DND-41 (cell line): ENCODE data around the gene TENT4B.

Experiments used
- ATAC-seq: fragments of 200-7000 bp; cut with Tn5 transposase; 3 replicates; pipeline ENCODE4 v1.9.1; 2021; ENCODE audit warnings: low read depth; ENCODE audit not compliant: insufficient read depth
- DNase-seq: peaks from one replicate; pipeline ENCODE4 v3.0.0-alpha.2; 2020
- H2AFZ ChIP-seq: 2 replicates; pipeline ENCODE4 v1.6.0; 2012; ENCODE audit warnings: low read depth, low read length
- H3K27ac ChIP-seq: 2 replicates; pipeline ENCODE4 v1.5.1; 2012; ENCODE audit warnings: low read length, inconsistent platforms
- H3K27me3 ChIP-seq: fragments of 200-600 bp; sonication (generic); 2 replicates; pipeline ENCODE4 v1.6.0; 2012; ENCODE audit warnings: low read length, mild to moderate bottlenecking, inconsistent platforms; ENCODE audit not compliant: insufficient read depth, poor library complexity
- H3K36me3 ChIP-seq: 2 replicates; pipeline ENCODE4 v1.5.1; 2012; ENCODE audit warnings: low read length, inconsistent platforms; ENCODE audit not compliant: insufficient read depth
- H3K4me1 ChIP-seq: 2 replicates; pipeline ENCODE4 v1.5.1; 2012; ENCODE audit warnings: mild to moderate bottlenecking, low read length; ENCODE audit not compliant: insufficient read depth
- H3K4me2 ChIP-seq: 2 replicates; pipeline ENCODE4 v1.6.0; 2012; ENCODE audit warnings: mild to moderate bottlenecking, moderate library complexity, low read length, inconsistent platforms; ENCODE audit not compliant: insufficient read depth
- H3K4me3 ChIP-seq, 2 experiments: fragments of 200-600 bp in 1 of 2; shearing (Covaris generic) in 1 of 2; 2 replicates each; pipeline ENCODE4 v1.5.1; 2012 to 2016; ENCODE audit warnings: inconsistent platforms in 2 of 2, low read length in 2 of 2, mild to moderate bottlenecking in 2 of 2, low read depth in 1 of 2, moderate library complexity in 1 of 2
- H3K79me2 ChIP-seq: 2 replicates; pipeline ENCODE4 v1.6.0; 2012; ENCODE audit warnings: low read length, inconsistent platforms; ENCODE audit not compliant: insufficient read depth
- H3K9ac ChIP-seq: 2 replicates; pipeline ENCODE4 v1.6.0; 2012; ENCODE audit warnings: low read depth, mild to moderate bottlenecking, inconsistent platforms, low read length, moderate library complexity
- H3K9me3 ChIP-seq: 2 replicates; pipeline ENCODE4 v1.5.1; 2012; ENCODE audit warnings: low read length, moderate library complexity, mild to moderate bottlenecking, inconsistent platforms; ENCODE audit not compliant: insufficient read depth, severe bottlenecking
- H4K20me1 ChIP-seq: 2 replicates; pipeline ENCODE4 v1.6.0; 2012; ENCODE audit warnings: low read length; ENCODE audit not compliant: insufficient read depth
- EZH2 ChIP-seq: IDR thresholded peaks from 3 replicates; pipeline ENCODE4 v1.6.1; 2012; ENCODE audit warnings: borderline replicate concordance, low read depth, mild to moderate bottlenecking, moderate library complexity, low read length, inconsistent platforms; ENCODE audit not compliant: severe bottlenecking
- TF ChIP-seq, protein P1 (sequence below): IDR thresholded peaks from 2 replicates; pipeline ENCODE4 v1.5.1; 2012; ENCODE audit warnings: borderline replicate concordance, low read length, moderate library complexity, mild to moderate bottlenecking; ENCODE audit not compliant: poor library complexity, severe bottlenecking; ENCODE audit errors: extremely low read depth

The TENT4B gene

GRCh38 chr16:50269769-50270509, 116.8 kb downstream of the TENT4B start:
- DNase-seq, result no peak
- 0 out of 2 replicates have a peak, but pooled peaks cover 4% of the 10 kb centered on the region for H4K20me1 ChIP-seq
- no peak for TF ChIP-seq EZH2
- TF ChIP-seq, protein P1, sequence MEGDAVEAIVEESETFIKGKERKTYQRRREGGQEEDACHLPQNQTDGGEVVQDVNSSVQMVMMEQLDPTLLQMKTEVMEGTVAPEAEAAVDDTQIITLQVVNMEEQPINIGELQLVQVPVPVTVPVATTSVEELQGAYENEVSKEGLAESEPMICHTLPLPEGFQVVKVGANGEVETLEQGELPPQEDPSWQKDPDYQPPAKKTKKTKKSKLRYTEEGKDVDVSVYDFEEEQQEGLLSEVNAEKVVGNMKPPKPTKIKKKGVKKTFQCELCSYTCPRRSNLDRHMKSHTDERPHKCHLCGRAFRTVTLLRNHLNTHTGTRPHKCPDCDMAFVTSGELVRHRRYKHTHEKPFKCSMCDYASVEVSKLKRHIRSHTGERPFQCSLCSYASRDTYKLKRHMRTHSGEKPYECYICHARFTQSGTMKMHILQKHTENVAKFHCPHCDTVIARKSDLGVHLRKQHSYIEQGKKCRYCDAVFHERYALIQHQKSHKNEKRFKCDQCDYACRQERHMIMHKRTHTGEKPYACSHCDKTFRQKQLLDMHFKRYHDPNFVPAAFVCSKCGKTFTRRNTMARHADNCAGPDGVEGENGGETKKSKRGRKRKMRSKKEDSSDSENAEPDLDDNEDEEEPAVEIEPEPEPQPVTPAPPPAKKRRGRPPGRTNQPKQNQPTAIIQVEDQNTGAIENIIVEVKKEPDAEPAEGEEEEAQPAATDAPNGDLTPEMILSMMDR, result no peak
- H2AFZ ChIP-seq, result no peak overlapping the region
- H3K9me3 ChIP-seq, result no peaks in the 10 kb centered on the region
- H3K36me3 ChIP-seq, result no peaks in the 10 kb centered on the region
- H3K9ac ChIP-seq, result no peak overlapping the region
- no peak for ATAC-seq
- H3K4me1 ChIP-seq, result peaks cover 32% of the 10 kb centered on the region
- H3K4me2 ChIP-seq, result no peak overlapping the region
- no peaks in the 10 kb centered on the region for H3K79me2 ChIP-seq
- H3K4me3 ChIP-seq, result no peak overlapping the region
- H3K27me3 ChIP-seq, result no peaks in the 10 kb centered on the region
- no peak overlapping the region for H3K27ac ChIP-seq

- no peak overlapping the region for H3K9ac ChIP-seq
- H3K27me3 ChIP-seq, result no peaks in the 10 kb centered on the region
- peaks cover 27% of the 10 kb centered on the region for H3K4me1 ChIP-seq
- TF ChIP-seq, protein P1, result no peak
- no peak for TF ChIP-seq EZH2
- H3K9me3 ChIP-seq, result no peaks in the 10 kb centered on the region
- H4K20me1 ChIP-seq, result 0 out of 2 replicates have a peak, but pooled peaks cover 4% of the 10 kb centered on the region
- no peaks in the 10 kb centered on the region for H3K36me3 ChIP-seq
- no peak overlapping the region for H3K27ac ChIP-seq
- ATAC-seq, result no peak
- no peak overlapping the region for H2AFZ ChIP-seq
- no peak overlapping the region for H3K4me3 ChIP-seq
- no peaks in the 10 kb centered on the region for H3K79me2 ChIP-seq
- DNase-seq, result no peak
- H3K4me2 ChIP-seq, result no peak overlapping the region
Measured at GRCh38 chr16:50270510-50271147, 117.5 kb downstream of the TENT4B start.

- Histone ChIP-seq H3K4me2 (no peak overlapping the region), H3K9me3 (no peaks in the 10 kb centered on the region), H3K36me3 (no peaks in the 10 kb centered on the region), H2AFZ (no peak overlapping the region), H3K4me1 (peaks cover 19% of the 10 kb centered on the region), H3K79me2 (no peaks in the 10 kb centered on the region), H4K20me1 (0 out of 2 replicates have a peak, but pooled peaks cover 4% of the 10 kb centered on the region), H3K27me3 (no peaks in the 10 kb centered on the region), H3K27ac (no peak overlapping the region), H3K4me3 (no peak overlapping the region), H3K9ac (no peak overlapping the region)
- no peak for TF ChIP-seq EZH2
- TF ChIP-seq, protein P1, result no peak
- no peak for DNase-seq
- ATAC-seq, result no peak
Measured at GRCh38 chr16:50271148-50272041, 118.3 kb downstream of the TENT4B start.
